GM10266 (cell line): ENCODE results near the gene OR1F1.

ENCODE experiments used
- DNase-seq: peaks from one replicate; pipeline ENCODE4 v3.0.0; 2012; ENCODE audit errors: extremely low spot score
- TF ChIP-seq, protein P1 (sequence below): IDR thresholded peaks from 2 replicates; pipeline ENCODE4 v1.5.1; 2012; ENCODE audit warnings: mild to moderate bottlenecking, low read depth; ENCODE audit not compliant: control insufficient read depth, insufficient read depth; ENCODE audit errors: missing control alignments

The OR1F1 gene

DNA sequence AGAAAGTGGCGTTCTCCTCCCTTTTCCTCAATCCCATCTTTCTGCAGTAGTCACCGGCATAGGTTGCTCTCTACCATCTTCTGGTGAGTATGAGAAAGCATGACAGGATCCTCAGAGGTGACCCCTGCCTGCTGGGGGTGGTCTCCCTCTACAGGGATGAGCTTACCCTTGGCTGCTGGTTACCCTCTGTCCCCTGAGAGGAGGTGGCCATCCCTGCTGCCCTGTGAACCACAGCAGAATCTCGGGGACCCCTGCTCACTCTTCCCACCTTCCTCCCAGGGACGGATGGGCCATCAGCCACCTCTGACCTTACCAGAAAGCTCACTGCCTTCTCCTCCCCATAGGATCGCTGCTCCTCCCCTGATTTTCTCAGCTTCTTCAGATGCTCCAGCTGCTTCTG lies 60.6 kb downstream of the OR1F1 start:
- TF ChIP-seq, protein P1, sequence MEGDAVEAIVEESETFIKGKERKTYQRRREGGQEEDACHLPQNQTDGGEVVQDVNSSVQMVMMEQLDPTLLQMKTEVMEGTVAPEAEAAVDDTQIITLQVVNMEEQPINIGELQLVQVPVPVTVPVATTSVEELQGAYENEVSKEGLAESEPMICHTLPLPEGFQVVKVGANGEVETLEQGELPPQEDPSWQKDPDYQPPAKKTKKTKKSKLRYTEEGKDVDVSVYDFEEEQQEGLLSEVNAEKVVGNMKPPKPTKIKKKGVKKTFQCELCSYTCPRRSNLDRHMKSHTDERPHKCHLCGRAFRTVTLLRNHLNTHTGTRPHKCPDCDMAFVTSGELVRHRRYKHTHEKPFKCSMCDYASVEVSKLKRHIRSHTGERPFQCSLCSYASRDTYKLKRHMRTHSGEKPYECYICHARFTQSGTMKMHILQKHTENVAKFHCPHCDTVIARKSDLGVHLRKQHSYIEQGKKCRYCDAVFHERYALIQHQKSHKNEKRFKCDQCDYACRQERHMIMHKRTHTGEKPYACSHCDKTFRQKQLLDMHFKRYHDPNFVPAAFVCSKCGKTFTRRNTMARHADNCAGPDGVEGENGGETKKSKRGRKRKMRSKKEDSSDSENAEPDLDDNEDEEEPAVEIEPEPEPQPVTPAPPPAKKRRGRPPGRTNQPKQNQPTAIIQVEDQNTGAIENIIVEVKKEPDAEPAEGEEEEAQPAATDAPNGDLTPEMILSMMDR, result no peak
- DNase-seq, result no peak

DNA sequence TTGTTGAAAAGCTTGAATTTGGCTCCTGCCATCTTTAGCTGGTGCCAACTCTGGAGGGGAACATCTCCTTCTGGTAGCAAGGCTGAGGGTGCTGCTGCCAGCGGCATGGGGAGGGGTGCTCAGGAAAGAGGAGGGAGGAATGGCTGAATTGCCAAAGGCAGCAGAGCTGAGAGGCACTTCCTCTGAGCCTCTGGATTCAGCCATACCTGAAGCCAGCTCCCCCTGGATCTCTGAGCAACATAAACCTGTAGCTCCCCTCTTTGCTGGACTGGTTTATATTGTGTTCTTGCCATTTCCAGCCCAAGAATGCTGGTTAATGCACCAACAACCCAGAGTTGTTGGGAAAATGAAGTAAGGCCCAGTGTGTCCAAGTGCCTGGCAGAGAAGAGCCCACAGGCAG lies 61.0 kb downstream of the OR1F1 start:
- no peak for DNase-seq
- TF ChIP-seq, protein P1, result no peak

GRCh38 chr16:3249451-3249850 lies 61.4 kb downstream of the OR1F1 start:
- no peak for DNase-seq
- TF ChIP-seq, protein P1, result no peak

DNA sequence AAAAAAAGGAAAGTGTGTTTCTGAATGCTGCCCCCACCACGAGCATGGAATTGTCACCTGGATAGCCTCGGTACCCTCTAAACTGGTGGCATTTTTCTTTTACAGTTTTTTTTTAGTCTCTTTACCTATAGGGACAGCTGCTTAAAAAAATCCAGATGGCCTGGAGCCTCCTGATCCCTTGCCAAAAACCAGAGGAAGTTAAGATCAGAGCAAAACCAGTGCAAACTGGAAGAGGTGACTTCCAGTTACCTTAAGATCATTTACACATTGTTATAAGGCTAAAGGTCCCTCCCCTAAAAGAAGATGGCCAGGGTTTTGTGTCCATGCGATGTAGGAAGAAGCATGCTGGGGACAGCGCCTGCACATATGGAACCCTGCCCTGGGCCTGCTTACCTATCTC lies 65.0 kb downstream of the OR1F1 start:
- no peak for DNase-seq
- TF ChIP-seq, protein P1, result no peak

GRCh38 chr16:3254309-3254708 lies 66.3 kb downstream of the OR1F1 start:
- DNase-seq, result no peak
- TF ChIP-seq, protein P1, result no peak
